Stimulated activated CD4-positive, alpha-beta T cell treated with anti-CD3 and anti-CD28 coated beads, Interleukin-1b, Interleukin-23, amount 100 ng/mL, for 4 hours (primary cell): Measurements from ENCODE around the gene GXYLT2.
"Not testable (repeated sequence)": the region's sequence is repeated elsewhere in the genome, so short reads cannot be mapped to it uniquely, and the experiment has no call there.

Experiments used
- DNase-seq, 2 donors: peaks; one replicate each; pipeline ENCODE4 v3.0.0-alpha.2; 2020; ENCODE audit warnings: low read depth in 2 of 2

Gene GXYLT2

GRCh38 chr3:72973786-72974185 is 85.9 kb downstream of the GXYLT2 start:
- DNase-seq, result no peak

- DNase-seq, result no peak
Observed at GRCh38 chr3:72974956-72975355, 87.1 kb downstream of the GXYLT2 start.

- DNase-seq, result no peak
Observed at GRCh38 chr3:72976281-72976741, 88.5 kb downstream of the GXYLT2 start.

GRCh38 chr3:72977060-72977808 is 89.4 kb downstream of the GXYLT2 start:
- no peak for DNase-seq

- no peak for DNase-seq
Observed at GRCh38 chr3:72982609-72983366, 94.9 kb downstream of the GXYLT2 start.

GRCh38 chr3:72985576-72985975 is 97.7 kb downstream of the GXYLT2 start:
- no peak for DNase-seq

GRCh38 chr3:72990701-72991395 is 103.0 kb downstream of the GXYLT2 start:
- no peak for DNase-seq

GRCh38 chr3:72991522-72991921 is 103.7 kb downstream of the GXYLT2 start:
- DNase-seq, result no peak

GRCh38 chr3:72993391-72993790 is 105.5 kb downstream of the GXYLT2 start:
- DNase-seq, result no peak

GRCh38 chr3:72995337-72995736 is 107.5 kb downstream of the GXYLT2 start:
- no peak for DNase-seq

- DNase-seq, result no peak
Observed at GRCh38 chr3:72996121-72996472, 108.3 kb downstream of the GXYLT2 start.

GRCh38 chr3:72996473-72997333 is 108.9 kb downstream of the GXYLT2 start, which contains the start of gene PPP4R2:
PPP4R2 (plus strand) TSS chr3:72996811; CDS start chr3:72997038, 227 bp downstream.
- DNase-seq, result peak; percentile 85 to 88

- DNase-seq, result peak in 1 of 2 donors; percentile 16
Observed at GRCh38 chr3:72997421-72997961, 109.6 kb downstream of the GXYLT2 start.

GRCh38 chr3:72998466-72998865 is 110.6 kb downstream of the GXYLT2 start:
- DNase-seq, result no peak

- DNase-seq, result no peak
Observed at GRCh38 chr3:72999951-73000350, 112.1 kb downstream of the GXYLT2 start.

- not testable (repeated sequence) for DNase-seq
Observed at GRCh38 chr3:73003050-73003449, 115.2 kb downstream of the GXYLT2 start.

- no peak for DNase-seq
Observed at GRCh38 chr3:73004316-73004715, 116.5 kb downstream of the GXYLT2 start.

GRCh38 chr3:73007992-73008712 is 120.3 kb downstream of the GXYLT2 start:
- DNase-seq, result no peak

- DNase-seq, result no peak
Observed at GRCh38 chr3:73009008-73009407, 121.2 kb downstream of the GXYLT2 start.

- DNase-seq, result no peak
Observed at GRCh38 chr3:73009750-73010149, 121.9 kb downstream of the GXYLT2 start.
